Measurements from ENCODE around the gene FAM216A. TPM values are rescaled to one million over a fixed set of nuclear protein-coding genes. Genes with fewer than 3 reads are reported as not detected.

FAM216A gene
- total and polyA plus RNA-seq, 2 of the 4 experiments (the other 2 are of a cell fraction), result 14.0 to 31.1 TPM

GRCh38 chr12:110466791-110467190, 1.9 kb upstream of the FAM216A start:
- ATAC-seq (ENCODE audit: low read depth), result no peak
- CTCF ChIA-PET, result interaction anchor here (0.7 to 2.7 kb wide), 2 partner anchors 17 to 671 kb away, joined by 8 to 15 read pairs; partner anchors contain the start of gene ARPC3

More at GRCh38 chr12:110466791-110467190, 1.9 kb upstream of the FAM216A start:
- in situ Hi-C loops (cut with MboI; ENCODE audit: low sequenced_read_pairs), result no loop called here
- Histone ChIP-seq H2BK120ac (ENCODE audit: low read depth, low read length) (no peak overlapping the region), H4K91ac (ENCODE audit: insufficient read depth, low read depth, low read length) (no peak overlapping the region), H3K4ac (ENCODE audit: low read depth, low read length) (no peak overlapping the region), H3K23ac (ENCODE audit: low read depth, low read length) (no peak overlapping the region), H3K9me3 (ENCODE audit: control insufficient read depth, insufficient read depth, low read length) (no peaks in the 10 kb centered on the region), H2AK5ac (ENCODE audit: low read depth, low read length) (no peak overlapping the region), H3K27me3 (ENCODE audit: control insufficient read depth, insufficient read depth, low read length) (no peaks in the 10 kb centered on the region), H2BK15ac (ENCODE audit: low read depth, low read length) (no peak overlapping the region), H3K4me3 (ENCODE audit: insufficient read depth, low read depth, low read length) (no peak overlapping the region), H3K14ac (replicated peaks; ENCODE audit: low read depth, low read length) (no peak overlapping the region), H2BK5ac (ENCODE audit: low read depth, low read length, poor library complexity, severe bottlenecking) (no peak overlapping the region), H4K8ac (ENCODE audit: low read depth in 2 of 2, low read length in 2 of 2) (no peak overlapping the region), H3K79me1 (ENCODE audit: low read depth in 1 of 2, low read length in 2 of 2) (peaks cover 11 to 57% of the 10 kb centered on the region in 2 experiments), H2AK9ac (replicated peaks; ENCODE audit: low read depth, low read length, poor library complexity) (no peak overlapping the region), H3K18ac (ENCODE audit: low read depth, low read length) (no peak overlapping the region), H3K27ac (ENCODE audit: insufficient read depth, low read length) (no peak overlapping the region), H3K4me1 (ENCODE audit: control insufficient read depth, insufficient read depth, low read length) (peaks cover 3% of the 10 kb centered on the region; the same call in 1 of the 2 replicates), H3K4me2 (ENCODE audit: low read depth, low read length) (peak overlapping the region; percentile 17; the same call in 1 of the 2 replicates), H3K9ac (ENCODE audit: low read depth, low read length) (peak overlapping the region; percentile 38; the same call in 1 of the 2 replicates), H4K5ac (ENCODE audit: low read depth, low read length) (no peak overlapping the region), H4K20me1 (ENCODE audit: insufficient read depth, low read length) (peaks cover 3% of the 10 kb centered on the region), H2AFZ (replicated peaks; ENCODE audit: low read length, poor library complexity) (no peak overlapping the region), H3K56ac (ENCODE audit: extremely low read depth, insufficient read depth, low read length) (no peak overlapping the region), H2BK20ac (ENCODE audit: low read depth, low read length) (no peak overlapping the region), H3K9me1 (ENCODE audit: insufficient read depth, low read length) (no peaks in the 10 kb centered on the region), H3K36me3 (ENCODE audit: control insufficient read depth, insufficient read depth, low read length) (peaks cover 6% of the 10 kb centered on the region)
- TF ChIP-seq MAFK (IDR thresholded peaks at IDR 0.05; ENCODE audit: low read depth, low read length) (no peak), ELK1 (IDR thresholded peaks at IDR 0.05; ENCODE audit: borderline replicate concordance, low read depth, low read length) (no peak), CHD1 (IDR thresholded peaks at IDR 0.05; ENCODE audit: low read depth, low read length) (no peak)
- WGBS, 2 experiments (ENCODE audit: extremely low coverage in 2 of 2, insufficient read length in 1 of 2), result 94% methylated on average over 3 of the region's 5 CpGs; no CpG with 5 or more reads in 1 of the 2 experiments
- no TSS peak for BruUV-seq (replicated peaks)
- no peak for DNase-seq
- intact Hi-C loops (cut with micrococcal nuclease), result no loop called here
- dilution Hi-C loops (cut with HindIII; ENCODE audit: low sequenced_read_pairs, unreplicated experiment), result no loop called here
- POLR2A ChIA-PET (ENCODE audit: unreplicated experiment), result no interaction called here

All from IMR-90 (cell line).